ENCODE data around the gene ARAP3.

DNA sequence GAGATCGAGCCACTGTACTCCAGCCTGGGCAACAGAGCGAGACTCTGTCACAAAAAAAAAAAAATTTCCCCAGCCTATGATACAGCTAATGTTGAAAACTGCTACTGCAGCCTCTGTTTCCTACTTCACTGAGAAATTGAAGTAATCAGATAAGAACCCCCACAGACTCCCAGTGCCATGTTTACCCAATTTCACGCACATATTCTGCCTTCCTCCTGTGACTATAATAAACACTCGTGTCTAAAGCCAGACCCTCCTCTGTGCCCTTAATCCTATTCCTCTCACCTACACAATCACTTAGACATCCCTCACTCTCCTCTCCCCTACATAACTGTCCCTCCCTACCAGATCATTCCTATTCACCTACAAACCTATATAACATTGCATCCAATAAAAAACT is 6.4 kb downstream of the ARAP3 start:
- TF ChIP-seq, protein P1, sequence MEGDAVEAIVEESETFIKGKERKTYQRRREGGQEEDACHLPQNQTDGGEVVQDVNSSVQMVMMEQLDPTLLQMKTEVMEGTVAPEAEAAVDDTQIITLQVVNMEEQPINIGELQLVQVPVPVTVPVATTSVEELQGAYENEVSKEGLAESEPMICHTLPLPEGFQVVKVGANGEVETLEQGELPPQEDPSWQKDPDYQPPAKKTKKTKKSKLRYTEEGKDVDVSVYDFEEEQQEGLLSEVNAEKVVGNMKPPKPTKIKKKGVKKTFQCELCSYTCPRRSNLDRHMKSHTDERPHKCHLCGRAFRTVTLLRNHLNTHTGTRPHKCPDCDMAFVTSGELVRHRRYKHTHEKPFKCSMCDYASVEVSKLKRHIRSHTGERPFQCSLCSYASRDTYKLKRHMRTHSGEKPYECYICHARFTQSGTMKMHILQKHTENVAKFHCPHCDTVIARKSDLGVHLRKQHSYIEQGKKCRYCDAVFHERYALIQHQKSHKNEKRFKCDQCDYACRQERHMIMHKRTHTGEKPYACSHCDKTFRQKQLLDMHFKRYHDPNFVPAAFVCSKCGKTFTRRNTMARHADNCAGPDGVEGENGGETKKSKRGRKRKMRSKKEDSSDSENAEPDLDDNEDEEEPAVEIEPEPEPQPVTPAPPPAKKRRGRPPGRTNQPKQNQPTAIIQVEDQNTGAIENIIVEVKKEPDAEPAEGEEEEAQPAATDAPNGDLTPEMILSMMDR (IDR thresholded peaks at IDR 0.05 in 2 of 3, conservative IDR thresholded peaks at IDR 0.05 in 1 of 3; ENCODE audit: borderline replicate concordance in 1 of 3, insufficient read depth in 1 of 3, low read depth in 2 of 3, low read length in 2 of 3), result no peak
- no peak for TF ChIP-seq POLR2AphosphoS5 (IDR thresholded peaks at IDR 0.05; ENCODE audit: low read depth, low read length)
- no peak for TF ChIP-seq ZNF274 (IDR thresholded peaks at IDR 0.05; ENCODE audit: low read depth, low read length)
- no peak for TF ChIP-seq EZH2 (IDR thresholded peaks at IDR 0.05)
- no peak for TF ChIP-seq POLR2A (IDR thresholded peaks at IDR 0.05; ENCODE audit: borderline replicate concordance, extremely low read depth, insufficient read depth, insufficient read length)
- TF ChIP-seq ELF1 (IDR thresholded peaks at IDR 0.05; ENCODE audit: borderline replicate concordance, low read depth), result no peak
